ENCODE results near the gene ERI3. TPM values are rescaled to one million over a fixed set of nuclear protein-coding genes. Genes with fewer than 3 reads are reported as not detected.

Gene ERI3
- total RNA-seq, 1 donor from 2014 or later: 37.9 TPM

- DNase-seq: no peak
- ChIA-PET CTCF (no interaction called here), POLR2A (no interaction called here)
- no peak for ATAC-seq (ENCODE audit: low read depth)
- Mint-ChIP-seq H3K27me3 (no peaks in the 10 kb centered on the region), H3K4me3 (no peak overlapping the region), H3K9me3 (peaks cover 5% of the 10 kb centered on the region), H3K27ac (no peak overlapping the region), H3K4me1 (peaks cover 3% of the 10 kb centered on the region), H3K36me3 (ENCODE audit: low read depth) (peaks cover 60% of the 10 kb centered on the region)
- intact Hi-C loops (cut with micrococcal nuclease): no loop called here
- no peak for TF ChIP-seq CTCF (IDR thresholded peaks at IDR 0.05)
Observed at GRCh38 chr1:44339731-44340130, 15.3 kb downstream of the ERI3 start.

GRCh38 chr1:44338136-44338535 lies 16.9 kb downstream of the ERI3 start:
- POLR2A ChIA-PET: no interaction called here
- H3K27me3 Mint-ChIP-seq: no peaks in the 10 kb centered on the region
- H3K36me3 Mint-ChIP-seq (ENCODE audit: low read depth): peaks cover 71% of the 10 kb centered on the region
- no peak for TF ChIP-seq CTCF (IDR thresholded peaks at IDR 0.05)
- CTCF ChIA-PET: no interaction called here
- intact Hi-C loops (cut with micrococcal nuclease): no loop called here
- DNase-seq (no peak), ATAC-seq (ENCODE audit: low read depth) (no peak)
- peaks cover 3% of the 10 kb centered on the region for H3K4me1 Mint-ChIP-seq
- H3K4me3 Mint-ChIP-seq: no peak overlapping the region
- H3K9me3 Mint-ChIP-seq: peaks cover 5% of the 10 kb centered on the region
- H3K27ac Mint-ChIP-seq: no peak overlapping the region

- no peaks in the 10 kb centered on the region for H3K27me3 Mint-ChIP-seq
Observed at GRCh38 chr1:44336668-44337067, 18.4 kb downstream of the ERI3 start.

GRCh38 chr1:44334968-44335367 lies 20.1 kb downstream of the ERI3 start:
- Mint-ChIP-seq H3K27me3 (no peaks in the 10 kb centered on the region), H3K4me1 (no peaks in the 10 kb centered on the region), H3K27ac (no peak overlapping the region), H3K4me3 (no peak overlapping the region), H3K36me3 (ENCODE audit: low read depth) (peaks cover 70% of the 10 kb centered on the region), H3K9me3 (peaks cover 5% of the 10 kb centered on the region)
- intact Hi-C loops (cut with micrococcal nuclease): no loop called here
- no peak for ATAC-seq (ENCODE audit: low read depth)
- ChIA-PET POLR2A (no interaction called here), CTCF (no interaction called here)
- no peak for DNase-seq
- TF ChIP-seq CTCF (IDR thresholded peaks at IDR 0.05): no peak

More at GRCh38 chr1:44336668-44337067, 18.4 kb downstream of the ERI3 start:
- TF ChIP-seq CTCF (IDR thresholded peaks at IDR 0.05): no peak
- Mint-ChIP-seq H3K4me1 (peaks cover 3% of the 10 kb centered on the region), H3K27ac (no peak overlapping the region), H3K36me3 (ENCODE audit: low read depth) (peaks cover 74% of the 10 kb centered on the region), H3K4me3 (no peak overlapping the region), H3K9me3 (peaks cover 5% of the 10 kb centered on the region)
- ChIA-PET CTCF (interaction anchor here (1.2 kb wide), 1 partner anchor 40 kb away, joined by 3 read pairs; no protein-coding TSS in a partner anchor), POLR2A (no interaction called here)
- DNase-seq (no peak), ATAC-seq (ENCODE audit: low read depth) (no peak)
- intact Hi-C loops (cut with micrococcal nuclease): no loop called here

GRCh38 chr1:44333376-44333775 lies 21.7 kb downstream of the ERI3 start:
- Mint-ChIP-seq H3K27ac (no peak overlapping the region), H3K4me3 (no peak overlapping the region), H3K36me3 (ENCODE audit: low read depth) (peaks cover 66% of the 10 kb centered on the region), H3K27me3 (no peaks in the 10 kb centered on the region), H3K4me1 (no peaks in the 10 kb centered on the region), H3K9me3 (peaks cover 3% of the 10 kb centered on the region)
- ChIA-PET CTCF (no interaction called here), POLR2A (no interaction called here)
- no peak for DNase-seq
- no peak for ATAC-seq (ENCODE audit: low read depth)
- intact Hi-C loops (cut with micrococcal nuclease): no loop called here
- no peak for TF ChIP-seq CTCF (IDR thresholded peaks at IDR 0.05)
